ENCODE data around the gene C14orf93. TPM values are rescaled to one million over a fixed set of nuclear protein-coding genes. Genes with fewer than 3 reads are reported as not detected.

C14orf93 gene
- total and polyA plus RNA-seq, 2 donors (not counting 1 experiment from before 2014, with no cell fraction given): 17.9 to 26.8 TPM

DNA sequence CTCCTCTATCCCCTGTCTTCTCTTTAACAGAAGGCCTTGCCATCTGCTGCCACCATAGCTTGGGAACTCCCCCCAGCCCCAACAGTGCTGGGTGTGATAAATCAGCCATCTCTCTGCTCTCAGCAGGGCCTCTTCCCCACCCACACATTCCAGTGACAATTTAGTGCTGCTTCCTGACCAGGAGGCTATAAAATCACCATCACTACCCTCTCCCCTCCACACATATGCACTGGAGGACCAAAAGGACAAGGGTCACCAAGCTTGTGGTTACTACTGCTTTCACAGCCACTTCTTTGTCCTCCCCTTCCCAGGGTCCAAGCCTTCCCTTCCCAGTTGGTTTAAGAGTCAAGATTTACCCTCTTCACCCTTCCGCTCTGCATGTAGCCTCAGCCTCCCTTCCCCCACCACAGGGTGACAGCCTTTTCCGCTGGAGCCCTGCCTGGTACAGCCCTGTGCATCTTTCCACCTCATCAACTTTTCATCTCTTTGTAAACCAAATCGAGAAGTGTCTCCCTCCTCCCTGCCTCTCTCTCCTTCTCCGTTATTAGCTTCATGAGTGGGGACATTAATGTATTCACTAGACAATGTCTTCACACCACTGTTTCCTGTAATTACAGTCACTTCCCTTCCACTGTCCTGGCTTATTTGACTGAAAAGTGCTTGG lies 15.3 kb upstream of the C14orf93 start:
- POLR2A ChIA-PET: no interaction called here
- CTCF ChIA-PET: interaction anchor here (1.2 to 2.1 kb wide), 2 partner anchors 30 to 33 kb away, joined by 3 to 7 read pairs; no protein-coding TSS in a partner anchor
- H3K4me2 ChIP-seq (replicated peaks; ENCODE audit: low read depth, low read length, poor library complexity, severe bottlenecking): no peak overlapping the region
- H3K79me2 ChIP-seq (ENCODE audit: control insufficient read depth, insufficient read depth, low read length): no peaks in the 10 kb centered on the region
- 89% methylated on average over 2 of the region's 4 CpGs for WGBS (ENCODE audit: insufficient coverage)
- no peak overlapping the region for H3K4me3 ChIP-seq (ENCODE audit: control extremely low read depth in 1 of 5, extremely low read depth in 1 of 5, insufficient read depth in 1 of 5, low read depth in 2 of 5, low read length in 4 of 5)
- no peaks in the 10 kb centered on the region for H4K20me1 ChIP-seq (ENCODE audit: control insufficient read depth, insufficient read depth, low read length, poor library complexity, severe bottlenecking)
- no peak overlapping the region for H3K9ac ChIP-seq (ENCODE audit: low read length)
- H3K27ac Mint-ChIP-seq: no peak overlapping the region
- H3K27ac ChIP-seq (ENCODE audit: low read length in 2 of 2): no peak overlapping the region
- no peak overlapping the region for H3K4me3 Mint-ChIP-seq
- no peak for DNase-seq
- intact Hi-C loops (cut with micrococcal nuclease): no loop called here
- TF ChIP-seq EZH2 (IDR thresholded peaks at IDR 0.05; ENCODE audit: borderline replicate concordance, insufficient read depth, low read depth, low read length, poor library complexity, severe bottlenecking): no peak
- TF ChIP-seq, protein P1, sequence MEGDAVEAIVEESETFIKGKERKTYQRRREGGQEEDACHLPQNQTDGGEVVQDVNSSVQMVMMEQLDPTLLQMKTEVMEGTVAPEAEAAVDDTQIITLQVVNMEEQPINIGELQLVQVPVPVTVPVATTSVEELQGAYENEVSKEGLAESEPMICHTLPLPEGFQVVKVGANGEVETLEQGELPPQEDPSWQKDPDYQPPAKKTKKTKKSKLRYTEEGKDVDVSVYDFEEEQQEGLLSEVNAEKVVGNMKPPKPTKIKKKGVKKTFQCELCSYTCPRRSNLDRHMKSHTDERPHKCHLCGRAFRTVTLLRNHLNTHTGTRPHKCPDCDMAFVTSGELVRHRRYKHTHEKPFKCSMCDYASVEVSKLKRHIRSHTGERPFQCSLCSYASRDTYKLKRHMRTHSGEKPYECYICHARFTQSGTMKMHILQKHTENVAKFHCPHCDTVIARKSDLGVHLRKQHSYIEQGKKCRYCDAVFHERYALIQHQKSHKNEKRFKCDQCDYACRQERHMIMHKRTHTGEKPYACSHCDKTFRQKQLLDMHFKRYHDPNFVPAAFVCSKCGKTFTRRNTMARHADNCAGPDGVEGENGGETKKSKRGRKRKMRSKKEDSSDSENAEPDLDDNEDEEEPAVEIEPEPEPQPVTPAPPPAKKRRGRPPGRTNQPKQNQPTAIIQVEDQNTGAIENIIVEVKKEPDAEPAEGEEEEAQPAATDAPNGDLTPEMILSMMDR (IDR thresholded peaks at IDR 0.05): no peak
- peaks cover 11% of the 10 kb centered on the region for H3K4me1 Mint-ChIP-seq
- no peaks in the 10 kb centered on the region for H3K9me3 Mint-ChIP-seq (ENCODE audit: insufficient read depth)
- H3K27me3 ChIP-seq (replicated peaks in 1 of 4; ENCODE audit: control extremely low read depth in 1 of 4, control insufficient read depth in 3 of 4, insufficient read depth in 4 of 4, low read length in 3 of 4): no peaks in the 10 kb centered on the region
- peaks cover 0 to 3% of the 10 kb centered on the region in 2 donors for H3K4me1 ChIP-seq (ENCODE audit: control insufficient read depth in 2 of 2, insufficient read depth in 2 of 2, low read length in 2 of 2)
- H2AFZ ChIP-seq (ENCODE audit: insufficient read depth, low read depth, low read length, poor library complexity, severe bottlenecking): no peak overlapping the region
- H3K27me3 Mint-ChIP-seq: no peaks in the 10 kb centered on the region
- peaks cover 0 to 16% of the 10 kb centered on the region in 2 experiments for H3K36me3 ChIP-seq (replicated peaks in 1 of 2; ENCODE audit: control extremely low read depth in 1 of 2, control insufficient read depth in 1 of 2, extremely low read depth in 1 of 2, insufficient read depth in 2 of 2, low read length in 1 of 2)
- ATAC-seq (ENCODE audit: low read depth): no peak
- no peaks in the 10 kb centered on the region for H3K9me3 ChIP-seq (ENCODE audit: control extremely low read depth in 1 of 3, control insufficient read depth in 2 of 3, insufficient read depth in 1 of 3, low read length in 2 of 3)

DNA sequence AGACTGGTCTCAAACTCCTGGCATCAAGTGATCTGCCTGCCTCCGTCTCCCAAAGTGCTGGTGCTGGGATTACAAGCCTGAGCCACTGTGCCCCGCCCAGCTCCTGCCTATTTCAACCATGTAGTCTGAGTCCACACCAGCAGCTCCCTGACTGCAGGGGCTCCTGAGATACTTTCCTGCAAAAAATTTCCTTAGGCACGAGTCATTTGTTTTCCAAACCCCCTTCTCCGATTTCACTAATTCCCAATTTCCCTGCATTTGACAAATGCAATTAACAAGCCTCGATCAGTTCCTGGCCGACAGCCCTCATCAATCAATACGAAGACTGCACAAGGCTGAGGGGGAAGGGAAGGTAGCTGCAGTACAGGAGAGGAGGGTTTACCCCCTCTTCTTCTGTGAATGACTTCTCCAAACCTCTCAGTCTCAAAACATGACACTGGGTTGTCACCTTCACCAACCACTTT lies 14.7 kb upstream of the C14orf93 start:
- Histone ChIP-seq H3K27ac (ENCODE audit: low read length in 2 of 2) (no peak overlapping the region), H4K20me1 (ENCODE audit: control insufficient read depth, insufficient read depth, low read length, poor library complexity, severe bottlenecking) (no peaks in the 10 kb centered on the region), H3K9me3 (ENCODE audit: control extremely low read depth in 1 of 3, control insufficient read depth in 2 of 3, insufficient read depth in 1 of 3, low read length in 2 of 3) (no peaks in the 10 kb centered on the region), H3K36me3 (replicated peaks in 1 of 2; ENCODE audit: control extremely low read depth in 1 of 2, control insufficient read depth in 1 of 2, extremely low read depth in 1 of 2, insufficient read depth in 2 of 2, low read length in 1 of 2) (peaks cover 0 to 16% of the 10 kb centered on the region in 2 experiments), H3K4me3 (ENCODE audit: control extremely low read depth in 1 of 5, extremely low read depth in 1 of 5, insufficient read depth in 1 of 5, low read depth in 2 of 5, low read length in 4 of 5) (no peak overlapping the region), H3K4me2 (replicated peaks; ENCODE audit: low read depth, low read length, poor library complexity, severe bottlenecking) (no peak overlapping the region), H3K4me1 (ENCODE audit: control insufficient read depth in 2 of 2, insufficient read depth in 2 of 2, low read length in 2 of 2) (peaks cover 0 to 3% of the 10 kb centered on the region in 2 donors), H3K79me2 (ENCODE audit: control insufficient read depth, insufficient read depth, low read length) (no peaks in the 10 kb centered on the region), H3K27me3 (replicated peaks in 1 of 4; ENCODE audit: control extremely low read depth in 1 of 4, control insufficient read depth in 3 of 4, insufficient read depth in 4 of 4, low read length in 3 of 4) (no peaks in the 10 kb centered on the region), H2AFZ (ENCODE audit: insufficient read depth, low read depth, low read length, poor library complexity, severe bottlenecking) (no peak overlapping the region), H3K9ac (ENCODE audit: low read length) (no peak overlapping the region)
- no peak for DNase-seq
- Mint-ChIP-seq H3K9me3 (ENCODE audit: insufficient read depth) (no peaks in the 10 kb centered on the region), H3K27ac (no peak overlapping the region), H3K4me3 (no peak overlapping the region), H3K27me3 (no peaks in the 10 kb centered on the region), H3K4me1 (peaks cover 11% of the 10 kb centered on the region)
- ATAC-seq (ENCODE audit: low read depth): no peak
- no peak for TF ChIP-seq EZH2 (IDR thresholded peaks at IDR 0.05; ENCODE audit: borderline replicate concordance, insufficient read depth, low read depth, low read length, poor library complexity, severe bottlenecking)
- TF ChIP-seq, protein P1 (IDR thresholded peaks at IDR 0.05): no peak
- WGBS (ENCODE audit: insufficient coverage): 95% methylated on average over 2 of the region's 7 CpGs
- ChIA-PET POLR2A (interaction anchor here (0.6 kb wide), 1 partner anchor 12 kb away, joined by 12 read pairs; no protein-coding TSS in a partner anchor), CTCF (interaction anchor here (1.1 to 2.1 kb wide), 4 partner anchors 29 to 44 kb away, joined by 3 to 7 read pairs (median 4); partner anchors contain the start of gene CDH24)
- intact Hi-C loops (cut with micrococcal nuclease): no loop called here
